DND-41 (cell line): Measurements from ENCODE around the gene P2RX2.

Experiments used
- CTCF ChIP-seq: IDR thresholded peaks from 2 replicates; pipeline ENCODE4 v1.5.1; 2012; ENCODE audit warnings: borderline replicate concordance, low read length, moderate library complexity, mild to moderate bottlenecking; ENCODE audit not compliant: poor library complexity, severe bottlenecking; ENCODE audit errors: extremely low read depth
- EZH2 ChIP-seq: IDR thresholded peaks from 3 replicates; pipeline ENCODE4 v1.6.1; 2012; ENCODE audit warnings: borderline replicate concordance, low read depth, mild to moderate bottlenecking, moderate library complexity, low read length, inconsistent platforms; ENCODE audit not compliant: severe bottlenecking

- TF ChIP-seq CTCF (peak; percentile 84), EZH2 (no peak)
Measured at GRCh38 chr12:132638541-132639408, 20.2 kb downstream of the P2RX2 start.
